DMS 273 (cell line): ENCODE data around the gene TSR1.
A peak's percentile ranks its signal among the peaks of the same experiment; 100 is the strongest.

Source experiments
- DNase-seq: peaks from one replicate; lab custom pipeline; 2025; ENCODE audit not compliant: unreplicated experiment; lab: John Stamatoyannopoulos, UW

TSR1 gene

DNA sequence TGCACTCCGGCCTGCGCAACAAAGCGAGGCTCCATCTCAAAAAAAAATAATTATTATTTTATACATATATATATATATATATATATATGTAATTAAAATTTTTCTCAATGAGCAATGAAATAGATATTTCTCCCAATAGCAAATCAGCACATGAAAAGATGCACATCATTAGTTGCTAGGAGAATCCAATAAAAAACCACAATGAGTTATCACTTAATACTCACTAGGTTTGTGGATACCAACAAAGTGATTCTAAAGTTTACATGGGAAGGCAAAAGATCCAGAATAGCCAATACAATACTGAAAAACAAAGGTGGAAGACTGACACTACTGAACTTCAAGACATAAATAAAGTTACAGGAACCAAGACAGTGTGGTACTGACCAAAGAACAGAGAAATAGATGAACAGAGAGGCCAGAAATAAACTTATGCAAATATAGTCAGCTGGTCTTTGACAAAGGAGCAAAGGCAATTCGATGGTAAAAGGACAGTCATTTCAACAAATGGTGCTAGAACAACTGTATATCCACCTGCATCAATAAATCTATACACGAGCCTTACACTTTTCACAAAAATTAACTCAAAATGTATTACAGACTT, 46.3 kb downstream of the TSR1 start:
- DNase-seq = no peak

- DNase-seq = no peak
Measured at GRCh38 chr17:2283302-2283701, 53.0 kb downstream of the TSR1 start.

GRCh38 chr17:2282297-2282873, 53.9 kb downstream of the TSR1 start:
- peak; percentile 58 for DNase-seq

- DNase-seq = no peak
Measured at GRCh38 chr17:2279707-2280106, 56.5 kb downstream of the TSR1 start.

GRCh38 chr17:2277429-2278170, 58.7 kb downstream of the TSR1 start:
- no peak for DNase-seq

DNA sequence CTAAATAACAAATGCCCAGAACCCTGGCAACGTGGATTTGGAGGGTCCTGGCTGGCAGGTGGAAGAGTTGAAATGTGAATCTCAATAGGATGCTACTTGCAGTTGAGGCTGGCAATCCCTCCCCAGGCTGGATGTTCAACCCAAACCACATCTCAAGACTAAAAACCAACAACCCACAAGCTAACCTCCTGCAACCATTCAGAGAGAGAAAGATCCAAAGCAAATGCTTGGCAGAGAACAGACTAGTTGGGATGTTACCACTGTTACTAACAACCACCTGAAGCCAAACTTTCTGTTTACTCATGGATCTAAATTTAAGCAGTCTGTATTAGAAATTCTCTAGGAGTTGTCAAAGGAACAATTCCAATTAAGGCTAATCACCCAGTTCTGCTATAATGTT, 60.5 kb downstream of the TSR1 start:
- no peak for DNase-seq

DNA sequence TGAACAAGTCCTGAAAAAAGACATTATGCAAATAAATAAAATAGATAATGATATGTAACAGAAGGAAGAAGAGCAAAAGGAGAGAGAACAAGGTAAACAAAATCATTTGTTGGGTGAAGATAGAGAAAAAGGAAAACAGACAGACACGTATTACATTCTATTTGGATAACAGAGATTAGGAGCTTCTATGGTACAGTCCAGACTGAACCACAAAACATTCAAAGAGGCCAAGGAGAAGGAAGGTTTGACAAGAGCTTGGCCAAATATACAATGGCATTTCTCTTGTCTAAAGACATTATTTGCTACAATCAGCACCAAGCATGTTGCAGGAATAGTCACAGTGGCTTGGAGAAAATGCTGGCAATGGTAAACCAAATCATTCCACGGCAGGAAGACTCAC, 61.8 kb downstream of the TSR1 start:
- no peak for DNase-seq
